ENCODE data around the gene TRIM44. TPM values are rescaled to one million over a fixed set of nuclear protein-coding genes. Genes with fewer than 3 reads are reported as not detected.

The TRIM44 gene
- polyA plus RNA-seq, 2 of the 4 experiments (the other 2 are of a cell fraction), result 19.3 to 70.4 TPM

DNA sequence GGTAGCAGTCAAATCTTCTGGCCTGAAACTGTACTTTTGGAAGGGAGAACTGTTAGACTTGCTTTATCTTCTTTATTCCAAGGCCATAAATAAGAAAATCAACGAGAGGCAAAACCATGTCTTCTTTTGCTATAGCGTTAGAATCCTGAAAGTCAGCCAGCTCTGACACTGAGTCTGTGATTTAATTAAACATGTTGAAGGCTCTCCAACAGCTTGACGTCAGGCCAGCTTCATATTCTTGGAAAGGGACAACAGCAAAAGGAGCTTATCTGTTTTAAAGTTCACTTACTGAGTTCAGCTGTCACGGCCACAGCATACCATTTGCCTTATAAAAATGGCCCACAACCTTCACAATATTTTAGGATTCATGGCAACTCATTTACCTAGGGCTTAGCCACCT is 150.3 kb downstream of the TRIM44 start:
- ChIA-PET POLR2A (no interaction called here), CTCF (interaction anchor here (3.4 kb wide), 1 partner anchor 9 kb away, joined by 45 read pairs; no protein-coding TSS in a partner anchor)
- WGBS (ENCODE audit: missing lambda C conversion rate), result 88% methylated on average over 4 of the region's 4 CpGs
- Histone ChIP-seq H3K9me3 (no peaks in the 10 kb centered on the region), H3K27ac (no peak overlapping the region), H3K4me1 (no peaks in the 10 kb centered on the region), H3K4me3 (no peak overlapping the region), H3K4me2 (no peak overlapping the region)
- DNase-seq (ENCODE audit: low read depth in 1 of 2, low spot score in 1 of 2) (no peak), FAIRE-seq (no peak), ATAC-seq (no peak)
- TF ChIP-seq HOXB13 (CRISPR knock-in tag; IDR thresholded peaks at IDR 0.05; ENCODE audit: low read depth) (no peak), HEYL (CRISPR knock-in tag; IDR thresholded peaks at IDR 0.05) (no peak), PHF8 (IDR thresholded peaks at IDR 0.05; ENCODE audit: borderline replicate concordance, low read depth) (no peak), HOXA7 (CRISPR knock-in tag; IDR thresholded peaks at IDR 0.05) (no peak), TP53 (CRISPR knock-in tag; IDR thresholded peaks at IDR 0.05) (no peak), EP300 (IDR thresholded peaks at IDR 0.05) (no peak), POLR2A (IDR thresholded peaks at IDR 0.05; ENCODE audit: low read length) (no peak), SMC3 (IDR thresholded peaks at IDR 0.05) (no peak), ZNF302 (CRISPR knock-in tag; IDR thresholded peaks at IDR 0.05) (no peak), ZC3H11A (IDR thresholded peaks at IDR 0.05) (no peak), RCOR1 (IDR thresholded peaks at IDR 0.05; ENCODE audit: low read depth, low read length) (no peak), HDAC2 (IDR thresholded peaks at IDR 0.05) (no peak), RFX5 (IDR thresholded peaks at IDR 0.05) (no peak), CBX8 (IDR thresholded peaks at IDR 0.05) (no peak)
- TF ChIP-seq, protein P1, sequence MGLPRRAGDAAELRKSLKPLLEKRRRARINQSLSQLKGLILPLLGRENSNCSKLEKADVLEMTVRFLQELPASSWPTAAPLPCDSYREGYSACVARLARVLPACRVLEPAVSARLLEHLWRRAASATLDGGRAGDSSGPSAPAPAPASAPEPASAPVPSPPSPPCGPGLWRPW (IDR thresholded peaks at IDR 0.05), result no peak
- TF ChIP-seq, protein P2, sequence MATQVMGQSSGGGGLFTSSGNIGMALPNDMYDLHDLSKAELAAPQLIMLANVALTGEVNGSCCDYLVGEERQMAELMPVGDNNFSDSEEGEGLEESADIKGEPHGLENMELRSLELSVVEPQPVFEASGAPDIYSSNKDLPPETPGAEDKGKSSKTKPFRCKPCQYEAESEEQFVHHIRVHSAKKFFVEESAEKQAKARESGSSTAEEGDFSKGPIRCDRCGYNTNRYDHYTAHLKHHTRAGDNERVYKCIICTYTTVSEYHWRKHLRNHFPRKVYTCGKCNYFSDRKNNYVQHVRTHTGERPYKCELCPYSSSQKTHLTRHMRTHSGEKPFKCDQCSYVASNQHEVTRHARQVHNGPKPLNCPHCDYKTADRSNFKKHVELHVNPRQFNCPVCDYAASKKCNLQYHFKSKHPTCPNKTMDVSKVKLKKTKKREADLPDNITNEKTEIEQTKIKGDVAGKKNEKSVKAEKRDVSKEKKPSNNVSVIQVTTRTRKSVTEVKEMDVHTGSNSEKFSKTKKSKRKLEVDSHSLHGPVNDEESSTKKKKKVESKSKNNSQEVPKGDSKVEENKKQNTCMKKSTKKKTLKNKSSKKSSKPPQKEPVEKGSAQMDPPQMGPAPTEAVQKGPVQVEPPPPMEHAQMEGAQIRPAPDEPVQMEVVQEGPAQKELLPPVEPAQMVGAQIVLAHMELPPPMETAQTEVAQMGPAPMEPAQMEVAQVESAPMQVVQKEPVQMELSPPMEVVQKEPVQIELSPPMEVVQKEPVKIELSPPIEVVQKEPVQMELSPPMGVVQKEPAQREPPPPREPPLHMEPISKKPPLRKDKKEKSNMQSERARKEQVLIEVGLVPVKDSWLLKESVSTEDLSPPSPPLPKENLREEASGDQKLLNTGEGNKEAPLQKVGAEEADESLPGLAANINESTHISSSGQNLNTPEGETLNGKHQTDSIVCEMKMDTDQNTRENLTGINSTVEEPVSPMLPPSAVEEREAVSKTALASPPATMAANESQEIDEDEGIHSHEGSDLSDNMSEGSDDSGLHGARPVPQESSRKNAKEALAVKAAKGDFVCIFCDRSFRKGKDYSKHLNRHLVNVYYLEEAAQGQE (IDR thresholded peaks at IDR 0.05), result no peak
- TF ChIP-seq, protein P3, sequence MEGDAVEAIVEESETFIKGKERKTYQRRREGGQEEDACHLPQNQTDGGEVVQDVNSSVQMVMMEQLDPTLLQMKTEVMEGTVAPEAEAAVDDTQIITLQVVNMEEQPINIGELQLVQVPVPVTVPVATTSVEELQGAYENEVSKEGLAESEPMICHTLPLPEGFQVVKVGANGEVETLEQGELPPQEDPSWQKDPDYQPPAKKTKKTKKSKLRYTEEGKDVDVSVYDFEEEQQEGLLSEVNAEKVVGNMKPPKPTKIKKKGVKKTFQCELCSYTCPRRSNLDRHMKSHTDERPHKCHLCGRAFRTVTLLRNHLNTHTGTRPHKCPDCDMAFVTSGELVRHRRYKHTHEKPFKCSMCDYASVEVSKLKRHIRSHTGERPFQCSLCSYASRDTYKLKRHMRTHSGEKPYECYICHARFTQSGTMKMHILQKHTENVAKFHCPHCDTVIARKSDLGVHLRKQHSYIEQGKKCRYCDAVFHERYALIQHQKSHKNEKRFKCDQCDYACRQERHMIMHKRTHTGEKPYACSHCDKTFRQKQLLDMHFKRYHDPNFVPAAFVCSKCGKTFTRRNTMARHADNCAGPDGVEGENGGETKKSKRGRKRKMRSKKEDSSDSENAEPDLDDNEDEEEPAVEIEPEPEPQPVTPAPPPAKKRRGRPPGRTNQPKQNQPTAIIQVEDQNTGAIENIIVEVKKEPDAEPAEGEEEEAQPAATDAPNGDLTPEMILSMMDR (IDR thresholded peaks at IDR 0.05), result no peak
- TF ChIP-seq, protein P4, sequence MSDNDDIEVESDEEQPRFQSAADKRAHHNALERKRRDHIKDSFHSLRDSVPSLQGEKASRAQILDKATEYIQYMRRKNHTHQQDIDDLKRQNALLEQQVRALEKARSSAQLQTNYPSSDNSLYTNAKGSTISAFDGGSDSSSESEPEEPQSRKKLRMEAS (IDR thresholded peaks at IDR 0.05), result no peak

DNA sequence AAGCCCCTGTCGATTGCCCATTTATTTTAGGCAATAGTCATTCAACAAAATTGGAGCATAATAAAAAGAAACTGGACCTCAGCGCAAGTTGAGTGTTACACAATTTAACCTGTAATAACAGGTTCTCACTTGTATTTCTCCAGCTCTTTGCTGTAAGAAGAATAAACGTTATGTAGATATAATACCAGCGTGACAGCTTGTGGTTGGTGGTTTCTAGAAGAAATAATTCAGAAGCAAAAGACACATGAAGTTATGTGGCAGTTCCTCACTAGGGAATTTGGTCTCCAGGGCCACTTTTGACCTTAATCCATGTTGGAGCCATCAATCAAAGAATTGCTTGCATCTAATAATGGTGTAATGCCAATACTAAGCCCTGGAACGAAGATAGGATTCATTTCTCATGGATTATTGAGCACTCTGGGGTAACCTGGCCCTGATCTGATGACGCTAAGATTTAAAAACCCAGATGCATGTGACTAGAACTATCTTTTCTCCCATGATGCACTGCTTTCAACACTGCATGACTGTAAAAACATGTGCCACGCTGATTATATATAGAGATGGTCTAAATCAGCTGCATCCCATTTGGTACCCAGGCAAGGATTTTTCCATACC is 151.6 kb downstream of the TRIM44 start:
- 88% methylated on average over 7 of the region's 7 CpGs for WGBS (ENCODE audit: missing lambda C conversion rate)
- CTCF ChIA-PET, result interaction anchor here (1.1 to 3.4 kb wide), 4 partner anchors 7 to 105 kb away, joined by 3 to 45 read pairs (median 4); no protein-coding TSS in a partner anchor
- no peak overlapping the region for H3K4me2 ChIP-seq
- no peak overlapping the region for H3K4me3 ChIP-seq
- POLR2A ChIA-PET, result no interaction called here
- DNase-seq (ENCODE audit: low read depth in 1 of 2, low spot score in 1 of 2) (no peak), FAIRE-seq (no peak), ATAC-seq (no peak)
- TF ChIP-seq, protein P5, sequence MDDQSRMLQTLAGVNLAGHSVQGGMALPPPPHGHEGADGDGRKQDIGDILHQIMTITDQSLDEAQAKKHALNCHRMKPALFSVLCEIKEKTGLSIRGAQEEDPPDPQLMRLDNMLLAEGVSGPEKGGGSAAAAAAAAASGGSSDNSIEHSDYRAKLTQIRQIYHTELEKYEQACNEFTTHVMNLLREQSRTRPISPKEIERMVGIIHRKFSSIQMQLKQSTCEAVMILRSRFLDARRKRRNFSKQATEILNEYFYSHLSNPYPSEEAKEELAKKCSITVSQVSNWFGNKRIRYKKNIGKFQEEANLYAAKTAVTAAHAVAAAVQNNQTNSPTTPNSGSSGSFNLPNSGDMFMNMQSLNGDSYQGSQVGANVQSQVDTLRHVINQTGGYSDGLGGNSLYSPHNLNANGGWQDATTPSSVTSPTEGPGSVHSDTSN (IDR thresholded peaks at IDR 0.05), result no peak
- TF ChIP-seq, protein P1 (IDR thresholded peaks at IDR 0.05), result no peak
- TF ChIP-seq JUN (IDR thresholded peaks at IDR 0.05), result no peak
- TF ChIP-seq ZC3H11A (IDR thresholded peaks at IDR 0.05), result no peak
- TF ChIP-seq, protein P3 (IDR thresholded peaks at IDR 0.05), result no peak
- TF ChIP-seq HOXB13 (CRISPR knock-in tag; IDR thresholded peaks at IDR 0.05; ENCODE audit: low read depth), result no peak
- no peak for TF ChIP-seq FOXS1 (CRISPR knock-in tag; IDR thresholded peaks at IDR 0.05)
- TF ChIP-seq, protein P6, sequence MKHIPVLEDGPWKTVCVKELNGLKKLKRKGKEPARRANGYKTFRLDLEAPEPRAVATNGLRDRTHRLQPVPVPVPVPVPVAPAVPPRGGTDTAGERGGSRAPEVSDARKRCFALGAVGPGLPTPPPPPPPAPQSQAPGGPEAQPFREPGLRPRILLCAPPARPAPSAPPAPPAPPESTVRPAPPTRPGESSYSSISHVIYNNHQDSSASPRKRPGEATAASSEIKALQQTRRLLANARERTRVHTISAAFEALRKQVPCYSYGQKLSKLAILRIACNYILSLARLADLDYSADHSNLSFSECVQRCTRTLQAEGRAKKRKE (CRISPR knock-in tag; IDR thresholded peaks at IDR 0.05; ENCODE audit: low read depth), result no peak
- TF ChIP-seq KDM1A (IDR thresholded peaks at IDR 0.05; ENCODE audit: low read depth), result no peak
- TF ChIP-seq, protein P7, sequence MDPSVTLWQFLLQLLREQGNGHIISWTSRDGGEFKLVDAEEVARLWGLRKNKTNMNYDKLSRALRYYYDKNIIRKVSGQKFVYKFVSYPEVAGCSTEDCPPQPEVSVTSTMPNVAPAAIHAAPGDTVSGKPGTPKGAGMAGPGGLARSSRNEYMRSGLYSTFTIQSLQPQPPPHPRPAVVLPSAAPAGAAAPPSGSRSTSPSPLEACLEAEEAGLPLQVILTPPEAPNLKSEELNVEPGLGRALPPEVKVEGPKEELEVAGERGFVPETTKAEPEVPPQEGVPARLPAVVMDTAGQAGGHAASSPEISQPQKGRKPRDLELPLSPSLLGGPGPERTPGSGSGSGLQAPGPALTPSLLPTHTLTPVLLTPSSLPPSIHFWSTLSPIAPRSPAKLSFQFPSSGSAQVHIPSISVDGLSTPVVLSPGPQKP (IDR thresholded peaks at IDR 0.05; ENCODE audit: low read depth, low read length), result no peak
- no peak for TF ChIP-seq SREBF2 (IDR thresholded peaks at IDR 0.05)
- no peak overlapping the region for H3K27ac ChIP-seq
- no peaks in the 10 kb centered on the region for H3K9me3 ChIP-seq
- H3K4me1 ChIP-seq, result no peaks in the 10 kb centered on the region

All from A549 (cell line).